WTC11 (cell line): ENCODE results near the gene NAB1. TPM values are rescaled to one million over a fixed set of nuclear protein-coding genes. Genes with fewer than 3 reads are reported as not detected.

Experiments
- ATAC-seq: fragments of 200-7000 bp; cut with Tn5 transposase; 2 replicates; pipeline ENCODE4 v1.10.0; 2021; ENCODE audit warnings: mild to moderate bottlenecking, moderate library complexity
- CTCF ChIA-PET: fragments of 300-600 bp; sonication (Branson Sonifier 250); formaldehyde crosslinking; loops from one replicate; lab custom pipeline; 2021; ENCODE audit warnings: antibody characterized with exemption; lab: Charles Lee
- POLR2A ChIA-PET: fragments of 350-600 bp; sonication (Branson Sonifier 250); formaldehyde crosslinking; loops from one replicate; lab custom pipeline; 2021; ENCODE audit warnings: antibody characterized with exemption; lab: Charles Lee
- DNase-seq: peaks from one replicate; pipeline ENCODE4 v3.0.0; 2021; ENCODE audit warnings: low spot score
- H3K27ac Mint-ChIP-seq: 2 replicates; pipeline ENCODE4 v1.8.0; 2021; ENCODE audit warnings: mixed read lengths
- H3K27me3 Mint-ChIP-seq: 2 replicates; pipeline ENCODE4 v1.8.0; 2021; ENCODE audit warnings: low read depth, mild to moderate bottlenecking, moderate library complexity, mixed read lengths
- H3K36me3 Mint-ChIP-seq: 2 replicates; pipeline ENCODE4 v1.8.0; 2021; ENCODE audit warnings: mixed read lengths
- H3K4me1 Mint-ChIP-seq: 2 replicates; pipeline ENCODE4 v1.8.0; 2022; ENCODE audit warnings: mixed read lengths
- H3K4me3 Mint-ChIP-seq: 2 replicates; pipeline ENCODE4 v1.8.0; 2021; ENCODE audit warnings: mild to moderate bottlenecking, moderate library complexity, mixed read lengths
- H3K9me3 Mint-ChIP-seq: 2 replicates; pipeline ENCODE4 v1.8.0; 2021; ENCODE audit warnings: mixed read lengths
- ELF4 ChIP-seq: sonication (generic); formaldehyde crosslinking; IDR thresholded peaks from 2 replicates; pipeline ENCODE4 v1.8.1; 2022; ENCODE audit warnings: low read depth, mild to moderate bottlenecking, moderate library complexity, missing genetic modification reagents
- FOXP1 ChIP-seq: sonication (generic); formaldehyde crosslinking; IDR thresholded peaks from 2 replicates; pipeline ENCODE4 v1.8.0; 2022; ENCODE audit warnings: missing genetic modification reagents, mild to moderate bottlenecking, moderate library complexity, borderline replicate concordance
- JUN ChIP-seq: sonication (generic); formaldehyde crosslinking; IDR thresholded peaks from 2 replicates; pipeline ENCODE4 v1.8.0; 2023; ENCODE audit warnings: mild to moderate bottlenecking, missing genetic modification reagents
- KAT7 ChIP-seq: sonication (generic); formaldehyde crosslinking; IDR thresholded peaks from 2 replicates; pipeline ENCODE4 v1.8.1; 2023; ENCODE audit warnings: missing genetic modification reagents, mild to moderate bottlenecking, borderline replicate concordance
- MXD4 ChIP-seq: fragments of 250-450 bp; sonication (Bioruptor Pico); IDR thresholded peaks from 2 replicates; pipeline ENCODE4 v1.8.0; 2021; ENCODE audit warnings: mild to moderate bottlenecking, moderate library complexity, borderline replicate concordance
- NFYB ChIP-seq: sonication (generic); formaldehyde crosslinking; conservative IDR thresholded peaks from 2 replicates; pipeline ENCODE4 v1.8.0; 2022; ENCODE audit warnings: low read depth, missing genetic modification reagents
- NR1H2 ChIP-seq: sonication (generic); formaldehyde crosslinking; IDR thresholded peaks from 2 replicates; pipeline ENCODE4 v1.9.0; 2021; ENCODE audit warnings: mild to moderate bottlenecking, moderate library complexity, missing genetic modification reagents
- OVOL2 ChIP-seq: fragments of 250-450 bp; sonication (Bioruptor Pico); IDR thresholded peaks from 2 replicates; pipeline ENCODE4 v1.9.0; 2021; ENCODE audit warnings: mild to moderate bottlenecking, borderline replicate concordance
- RELA ChIP-seq: sonication (generic); formaldehyde crosslinking; IDR thresholded peaks from 2 replicates; pipeline ENCODE4 v1.8.1; 2022; ENCODE audit warnings: missing genetic modification reagents, mild to moderate bottlenecking, borderline replicate concordance
- ZNF121 ChIP-seq: sonication (generic); formaldehyde crosslinking; IDR thresholded peaks from 2 replicates; pipeline ENCODE4 v1.8.0; 2023; ENCODE audit warnings: missing genetic modification reagents
- ZNF317 ChIP-seq: sonication (generic); formaldehyde crosslinking; IDR thresholded peaks from 2 replicates; pipeline ENCODE4 v1.8.1; 2023; ENCODE audit warnings: low read depth, mild to moderate bottlenecking, moderate library complexity, missing genetic modification reagents, borderline replicate concordance
- ZNF416 ChIP-seq: fragments of 250-450 bp; sonication (Bioruptor Pico); IDR thresholded peaks from 2 replicates; pipeline ENCODE4 v1.9.0; 2021; ENCODE audit warnings: mild to moderate bottlenecking, inconsistent platforms
- total RNA-seq: library from RNA; stranded (reverse); gene quantifications from 3 replicates; pipeline ENCODE4 v1.2.3, GENCODE V29; 2021
- TF ChIP-seq, protein P1 (sequence below): sonication (generic); formaldehyde crosslinking; IDR thresholded peaks from 2 replicates; pipeline ENCODE4 v1.8.0; 2023; ENCODE audit warnings: missing genetic modification reagents
- TF ChIP-seq, protein P2 (sequence below): sonication (generic); formaldehyde crosslinking; IDR thresholded peaks from 2 replicates; pipeline ENCODE4 v1.8.0; 2023; ENCODE audit warnings: mild to moderate bottlenecking, missing genetic modification reagents
- TF ChIP-seq, protein P3 (sequence below): fragments of 250-450 bp; sonication (Bioruptor Pico); conservative IDR thresholded peaks from 2 replicates; pipeline ENCODE4 v1.9.0; 2021; ENCODE audit warnings: mild to moderate bottlenecking
- TF ChIP-seq, protein P4 (sequence below): sonication (generic); formaldehyde crosslinking; IDR thresholded peaks from 2 replicates; pipeline ENCODE4 v1.8.1; 2023; ENCODE audit warnings: mild to moderate bottlenecking, missing genetic modification reagents
- TF ChIP-seq, protein P5 (sequence below): sonication (generic); formaldehyde crosslinking; IDR thresholded peaks from 2 replicates; pipeline ENCODE4 v1.8.0; 2022; ENCODE audit warnings: mild to moderate bottlenecking, missing genetic modification reagents
- TF ChIP-seq, protein P6 (sequence below): fragments of 250-450 bp; sonication (Bioruptor Pico); IDR thresholded peaks from 2 replicates; pipeline ENCODE4 v1.9.0; 2021; ENCODE audit warnings: mild to moderate bottlenecking, borderline replicate concordance

NAB1 gene
- total RNA-seq, 1 experiment from 2014 or later, result 32.0 TPM

DNA sequence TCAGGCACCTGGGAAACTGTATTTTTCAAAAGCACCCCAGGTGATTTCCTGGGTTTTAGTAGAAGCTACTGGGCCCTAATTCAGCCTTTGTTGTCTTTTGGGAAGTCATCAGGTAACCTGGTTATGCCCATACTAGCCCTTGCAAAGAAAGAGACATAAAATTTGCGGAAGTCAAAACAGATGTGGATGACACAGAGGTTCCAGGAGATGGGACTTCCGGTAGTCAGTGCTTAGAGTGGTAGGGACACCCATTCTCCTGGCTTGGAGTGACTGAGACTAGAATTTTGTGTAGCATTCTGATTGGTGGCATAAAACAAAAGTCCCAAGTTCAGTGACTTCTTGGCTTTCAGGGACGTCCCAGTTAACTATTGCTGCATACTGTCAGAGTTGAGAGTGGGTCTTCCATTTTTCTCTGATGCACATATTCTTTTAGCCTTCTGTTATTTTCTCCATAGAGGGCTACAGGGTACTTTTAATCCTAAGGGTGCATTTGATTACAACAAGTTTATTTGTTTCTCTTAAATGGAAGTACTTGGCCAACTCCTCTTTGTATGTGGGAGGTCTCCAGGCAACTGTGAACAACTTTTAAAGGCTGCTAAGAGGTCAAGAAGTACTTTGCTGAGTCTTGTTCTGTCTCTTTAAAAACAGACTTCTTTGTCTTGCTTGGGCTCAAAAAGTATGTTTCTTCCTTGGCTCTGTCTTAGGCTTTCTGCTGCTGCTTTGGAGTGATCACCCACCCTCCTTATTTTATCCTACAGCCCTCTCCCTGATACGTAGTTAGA, 8.8 kb downstream of the NAB1 start:
- ChIA-PET POLR2A (no interaction called here), CTCF (no interaction called here)
- DNase-seq (no peak), ATAC-seq (no peak; the same call in none of the 2 replicates)
- TF ChIP-seq JUN (no peak), MXD4 (CRISPR knock-in tag) (no peak), NR1H2 (no peak), ELF4 (CRISPR knock-in tag) (no peak)
- TF ChIP-seq, protein P1, sequence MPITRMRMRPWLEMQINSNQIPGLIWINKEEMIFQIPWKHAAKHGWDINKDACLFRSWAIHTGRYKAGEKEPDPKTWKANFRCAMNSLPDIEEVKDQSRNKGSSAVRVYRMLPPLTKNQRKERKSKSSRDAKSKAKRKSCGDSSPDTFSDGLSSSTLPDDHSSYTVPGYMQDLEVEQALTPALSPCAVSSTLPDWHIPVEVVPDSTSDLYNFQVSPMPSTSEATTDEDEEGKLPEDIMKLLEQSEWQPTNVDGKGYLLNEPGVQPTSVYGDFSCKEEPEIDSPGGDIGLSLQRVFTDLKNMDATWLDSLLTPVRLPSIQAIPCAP (CRISPR knock-in tag), result no peak
- Mint-ChIP-seq H3K9me3 (no peaks in the 10 kb centered on the region), H3K4me3 (no peak overlapping the region), H3K27me3 (no peaks in the 10 kb centered on the region), H3K4me1 (peaks cover 29% of the 10 kb centered on the region), H3K36me3 (0 out of 2 replicates have a peak, but pooled peaks cover 3% of the 10 kb centered on the region), H3K27ac (no peak overlapping the region)

DNA sequence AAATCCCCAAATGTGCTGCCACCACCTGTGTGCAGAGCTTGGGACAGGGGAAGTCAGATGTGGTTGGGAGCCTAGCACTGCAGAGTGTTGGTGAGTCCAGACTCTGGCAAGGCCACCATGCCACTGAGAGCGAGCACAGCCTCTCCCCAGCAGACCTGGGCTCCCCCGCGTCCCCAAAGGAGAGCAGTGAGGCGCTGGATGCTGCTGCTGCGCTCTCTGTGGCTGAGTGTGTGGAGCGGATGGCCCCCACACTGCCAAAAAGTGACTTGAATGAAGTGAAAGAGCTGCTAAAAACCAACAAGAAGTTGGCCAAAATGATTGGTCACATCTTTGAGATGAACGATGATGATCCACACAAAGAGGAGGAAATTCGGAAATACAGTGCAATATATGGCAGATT, 10.7 kb downstream of the NAB1 start:
- POLR2A ChIA-PET, result no interaction called here
- TF ChIP-seq, protein P2, sequence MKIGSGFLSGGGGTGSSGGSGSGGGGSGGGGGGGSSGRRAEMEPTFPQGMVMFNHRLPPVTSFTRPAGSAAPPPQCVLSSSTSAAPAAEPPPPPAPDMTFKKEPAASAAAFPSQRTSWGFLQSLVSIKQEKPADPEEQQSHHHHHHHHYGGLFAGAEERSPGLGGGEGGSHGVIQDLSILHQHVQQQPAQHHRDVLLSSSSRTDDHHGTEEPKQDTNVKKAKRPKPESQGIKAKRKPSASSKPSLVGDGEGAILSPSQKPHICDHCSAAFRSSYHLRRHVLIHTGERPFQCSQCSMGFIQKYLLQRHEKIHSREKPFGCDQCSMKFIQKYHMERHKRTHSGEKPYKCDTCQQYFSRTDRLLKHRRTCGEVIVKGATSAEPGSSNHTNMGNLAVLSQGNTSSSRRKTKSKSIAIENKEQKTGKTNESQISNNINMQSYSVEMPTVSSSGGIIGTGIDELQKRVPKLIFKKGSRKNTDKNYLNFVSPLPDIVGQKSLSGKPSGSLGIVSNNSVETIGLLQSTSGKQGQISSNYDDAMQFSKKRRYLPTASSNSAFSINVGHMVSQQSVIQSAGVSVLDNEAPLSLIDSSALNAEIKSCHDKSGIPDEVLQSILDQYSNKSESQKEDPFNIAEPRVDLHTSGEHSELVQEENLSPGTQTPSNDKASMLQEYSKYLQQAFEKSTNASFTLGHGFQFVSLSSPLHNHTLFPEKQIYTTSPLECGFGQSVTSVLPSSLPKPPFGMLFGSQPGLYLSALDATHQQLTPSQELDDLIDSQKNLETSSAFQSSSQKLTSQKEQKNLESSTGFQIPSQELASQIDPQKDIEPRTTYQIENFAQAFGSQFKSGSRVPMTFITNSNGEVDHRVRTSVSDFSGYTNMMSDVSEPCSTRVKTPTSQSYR (CRISPR knock-in tag), result no peak
- TF ChIP-seq, protein P3, sequence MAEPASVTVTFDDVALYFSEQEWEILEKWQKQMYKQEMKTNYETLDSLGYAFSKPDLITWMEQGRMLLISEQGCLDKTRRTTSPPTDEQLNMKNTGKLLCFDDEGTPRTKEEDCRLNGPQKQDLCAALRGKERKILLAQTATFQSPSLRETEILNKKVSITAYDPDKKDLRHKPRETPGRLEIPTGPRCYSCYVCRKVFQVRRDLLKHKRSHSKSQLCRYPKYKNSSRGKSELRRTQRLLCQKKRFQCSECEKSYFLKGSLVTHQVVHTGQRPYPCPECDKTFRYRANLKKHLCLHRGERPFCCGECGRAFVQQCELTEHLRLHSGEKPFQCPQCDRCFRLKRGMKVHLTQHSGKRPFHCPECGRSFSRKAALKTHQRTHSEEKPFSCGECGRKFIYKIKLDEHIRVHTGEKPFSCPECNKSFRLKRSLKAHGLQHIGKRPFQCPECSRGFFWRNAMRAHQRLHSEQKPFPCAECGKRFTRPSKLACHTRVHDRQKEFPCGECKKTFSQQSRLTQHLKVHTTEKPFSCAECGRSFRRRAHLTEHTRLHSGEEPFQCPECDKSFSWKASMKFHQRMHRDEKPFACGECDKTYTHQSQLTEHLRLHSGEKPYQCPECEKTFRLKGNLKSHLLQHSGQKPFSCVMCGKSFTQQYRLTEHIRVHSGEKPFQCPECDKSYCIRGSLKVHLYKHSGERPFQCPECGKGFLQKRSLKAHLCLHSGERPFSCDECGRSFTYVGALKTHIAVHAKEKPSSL (CRISPR knock-in tag), result no peak
- TF ChIP-seq OVOL2 (CRISPR knock-in tag) (no peak), NFYB (CRISPR knock-in tag) (no peak), KAT7 (no peak), ZNF416 (CRISPR knock-in tag) (no peak), RELA (CRISPR knock-in tag) (no peak), FOXP1 (no peak), ZNF317 (no peak), ZNF121 (no peak)
- TF ChIP-seq, protein P4, sequence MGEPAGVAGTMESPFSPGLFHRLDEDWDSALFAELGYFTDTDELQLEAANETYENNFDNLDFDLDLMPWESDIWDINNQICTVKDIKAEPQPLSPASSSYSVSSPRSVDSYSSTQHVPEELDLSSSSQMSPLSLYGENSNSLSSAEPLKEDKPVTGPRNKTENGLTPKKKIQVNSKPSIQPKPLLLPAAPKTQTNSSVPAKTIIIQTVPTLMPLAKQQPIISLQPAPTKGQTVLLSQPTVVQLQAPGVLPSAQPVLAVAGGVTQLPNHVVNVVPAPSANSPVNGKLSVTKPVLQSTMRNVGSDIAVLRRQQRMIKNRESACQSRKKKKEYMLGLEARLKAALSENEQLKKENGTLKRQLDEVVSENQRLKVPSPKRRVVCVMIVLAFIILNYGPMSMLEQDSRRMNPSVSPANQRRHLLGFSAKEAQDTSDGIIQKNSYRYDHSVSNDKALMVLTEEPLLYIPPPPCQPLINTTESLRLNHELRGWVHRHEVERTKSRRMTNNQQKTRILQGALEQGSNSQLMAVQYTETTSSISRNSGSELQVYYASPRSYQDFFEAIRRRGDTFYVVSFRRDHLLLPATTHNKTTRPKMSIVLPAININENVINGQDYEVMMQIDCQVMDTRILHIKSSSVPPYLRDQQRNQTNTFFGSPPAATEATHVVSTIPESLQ (CRISPR knock-in tag), result no peak
- TF ChIP-seq, protein P5, sequence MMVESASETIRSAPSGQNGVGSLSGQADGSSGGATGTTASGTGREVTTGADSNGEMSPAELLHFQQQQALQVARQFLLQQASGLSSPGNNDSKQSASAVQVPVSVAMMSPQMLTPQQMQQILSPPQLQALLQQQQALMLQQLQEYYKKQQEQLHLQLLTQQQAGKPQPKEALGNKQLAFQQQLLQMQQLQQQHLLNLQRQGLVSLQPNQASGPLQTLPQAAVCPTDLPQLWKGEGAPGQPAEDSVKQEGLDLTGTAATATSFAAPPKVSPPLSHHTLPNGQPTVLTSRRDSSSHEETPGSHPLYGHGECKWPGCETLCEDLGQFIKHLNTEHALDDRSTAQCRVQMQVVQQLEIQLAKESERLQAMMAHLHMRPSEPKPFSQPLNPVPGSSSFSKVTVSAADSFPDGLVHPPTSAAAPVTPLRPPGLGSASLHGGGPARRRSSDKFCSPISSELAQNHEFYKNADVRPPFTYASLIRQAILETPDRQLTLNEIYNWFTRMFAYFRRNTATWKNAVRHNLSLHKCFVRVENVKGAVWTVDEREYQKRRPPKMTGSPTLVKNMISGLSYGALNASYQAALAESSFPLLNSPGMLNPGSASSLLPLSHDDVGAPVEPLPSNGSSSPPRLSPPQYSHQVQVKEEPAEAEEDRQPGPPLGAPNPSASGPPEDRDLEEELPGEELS (CRISPR knock-in tag), result no peak
- TF ChIP-seq, protein P6, sequence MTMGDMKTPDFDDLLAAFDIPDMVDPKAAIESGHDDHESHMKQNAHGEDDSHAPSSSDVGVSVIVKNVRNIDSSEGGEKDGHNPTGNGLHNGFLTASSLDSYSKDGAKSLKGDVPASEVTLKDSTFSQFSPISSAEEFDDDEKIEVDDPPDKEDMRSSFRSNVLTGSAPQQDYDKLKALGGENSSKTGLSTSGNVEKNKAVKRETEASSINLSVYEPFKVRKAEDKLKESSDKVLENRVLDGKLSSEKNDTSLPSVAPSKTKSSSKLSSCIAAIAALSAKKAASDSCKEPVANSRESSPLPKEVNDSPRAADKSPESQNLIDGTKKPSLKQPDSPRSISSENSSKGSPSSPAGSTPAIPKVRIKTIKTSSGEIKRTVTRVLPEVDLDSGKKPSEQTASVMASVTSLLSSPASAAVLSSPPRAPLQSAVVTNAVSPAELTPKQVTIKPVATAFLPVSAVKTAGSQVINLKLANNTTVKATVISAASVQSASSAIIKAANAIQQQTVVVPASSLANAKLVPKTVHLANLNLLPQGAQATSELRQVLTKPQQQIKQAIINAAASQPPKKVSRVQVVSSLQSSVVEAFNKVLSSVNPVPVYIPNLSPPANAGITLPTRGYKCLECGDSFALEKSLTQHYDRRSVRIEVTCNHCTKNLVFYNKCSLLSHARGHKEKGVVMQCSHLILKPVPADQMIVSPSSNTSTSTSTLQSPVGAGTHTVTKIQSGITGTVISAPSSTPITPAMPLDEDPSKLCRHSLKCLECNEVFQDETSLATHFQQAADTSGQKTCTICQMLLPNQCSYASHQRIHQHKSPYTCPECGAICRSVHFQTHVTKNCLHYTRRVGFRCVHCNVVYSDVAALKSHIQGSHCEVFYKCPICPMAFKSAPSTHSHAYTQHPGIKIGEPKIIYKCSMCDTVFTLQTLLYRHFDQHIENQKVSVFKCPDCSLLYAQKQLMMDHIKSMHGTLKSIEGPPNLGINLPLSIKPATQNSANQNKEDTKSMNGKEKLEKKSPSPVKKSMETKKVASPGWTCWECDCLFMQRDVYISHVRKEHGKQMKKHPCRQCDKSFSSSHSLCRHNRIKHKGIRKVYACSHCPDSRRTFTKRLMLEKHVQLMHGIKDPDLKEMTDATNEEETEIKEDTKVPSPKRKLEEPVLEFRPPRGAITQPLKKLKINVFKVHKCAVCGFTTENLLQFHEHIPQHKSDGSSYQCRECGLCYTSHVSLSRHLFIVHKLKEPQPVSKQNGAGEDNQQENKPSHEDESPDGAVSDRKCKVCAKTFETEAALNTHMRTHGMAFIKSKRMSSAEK (CRISPR knock-in tag), result no peak

More for the DNA sequence above, 10.7 kb downstream of the NAB1 start:
- ATAC-seq (no peak), DNase-seq (no peak)
- Mint-ChIP-seq H3K27ac (no peak overlapping the region), H3K4me1 (peaks cover 29% of the 10 kb centered on the region), H3K4me3 (no peak overlapping the region), H3K9me3 (no peaks in the 10 kb centered on the region), H3K27me3 (no peaks in the 10 kb centered on the region), H3K36me3 (0 out of 2 replicates have a peak, but pooled peaks cover 3% of the 10 kb centered on the region)
- CTCF ChIA-PET, result no interaction called here
